Measurements from ENCODE around the gene FAM13C. TPM values are rescaled to one million over a fixed set of nuclear protein-coding genes. Genes with fewer than 3 reads are reported as not detected.

Gene FAM13C
- total RNA-seq, 3 donors from 2014 or later, result 6.9 to 17.8 (median 13.9) TPM

GRCh38 chr10:59323036-59323459 lies 39.3 kb downstream of the FAM13C start:
- peak overlapping the region in 1 of 2 donors; percentile 20 for H3K27ac ChIP-seq
- H3K4me1 ChIP-seq, result no peaks in the 10 kb centered on the region
- no peak for DNase-seq (ENCODE audit: low spot score in 2 of 2)
- intact Hi-C loops (cut with DNase I; ENCODE audit: low total_unique reads), result no loop called here
- H3K27me3 ChIP-seq, result no peaks in the 10 kb centered on the region
- H3K4me3 ChIP-seq, result no peak overlapping the region
- H3K36me3 ChIP-seq, result no peaks in the 10 kb centered on the region
- TF ChIP-seq, protein P1, sequence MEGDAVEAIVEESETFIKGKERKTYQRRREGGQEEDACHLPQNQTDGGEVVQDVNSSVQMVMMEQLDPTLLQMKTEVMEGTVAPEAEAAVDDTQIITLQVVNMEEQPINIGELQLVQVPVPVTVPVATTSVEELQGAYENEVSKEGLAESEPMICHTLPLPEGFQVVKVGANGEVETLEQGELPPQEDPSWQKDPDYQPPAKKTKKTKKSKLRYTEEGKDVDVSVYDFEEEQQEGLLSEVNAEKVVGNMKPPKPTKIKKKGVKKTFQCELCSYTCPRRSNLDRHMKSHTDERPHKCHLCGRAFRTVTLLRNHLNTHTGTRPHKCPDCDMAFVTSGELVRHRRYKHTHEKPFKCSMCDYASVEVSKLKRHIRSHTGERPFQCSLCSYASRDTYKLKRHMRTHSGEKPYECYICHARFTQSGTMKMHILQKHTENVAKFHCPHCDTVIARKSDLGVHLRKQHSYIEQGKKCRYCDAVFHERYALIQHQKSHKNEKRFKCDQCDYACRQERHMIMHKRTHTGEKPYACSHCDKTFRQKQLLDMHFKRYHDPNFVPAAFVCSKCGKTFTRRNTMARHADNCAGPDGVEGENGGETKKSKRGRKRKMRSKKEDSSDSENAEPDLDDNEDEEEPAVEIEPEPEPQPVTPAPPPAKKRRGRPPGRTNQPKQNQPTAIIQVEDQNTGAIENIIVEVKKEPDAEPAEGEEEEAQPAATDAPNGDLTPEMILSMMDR (IDR thresholded peaks at IDR 0.05), result no peak
- TF ChIP-seq POLR2AphosphoS5 (IDR thresholded peaks at IDR 0.05) (no peak), POLR2A (IDR thresholded peaks at IDR 0.05) (no peak)
- H3K9me3 ChIP-seq, result no peaks in the 10 kb centered on the region

DNA sequence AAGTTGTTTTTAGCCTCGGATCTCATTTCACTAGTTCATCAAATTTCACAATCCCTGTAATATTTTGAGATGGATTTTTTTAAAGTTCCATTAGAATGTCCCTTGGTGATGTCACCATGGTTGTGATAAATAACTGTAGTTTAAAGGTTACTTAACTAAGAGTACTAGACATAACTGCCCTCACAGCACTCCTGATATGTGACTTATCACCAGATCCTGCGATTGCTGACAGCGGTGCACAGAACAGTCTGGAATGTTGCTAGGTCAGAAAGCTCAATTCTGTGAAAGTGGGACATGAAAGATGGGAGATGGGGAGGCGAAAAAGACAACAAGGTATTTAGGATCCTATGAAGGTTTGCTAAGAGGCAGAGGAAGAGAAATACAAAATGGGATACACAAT lies 40.2 kb downstream of the FAM13C start:
- H3K4me1 ChIP-seq, result no peaks in the 10 kb centered on the region
- no peak overlapping the region for H3K27ac ChIP-seq
- H3K27me3 ChIP-seq, result no peaks in the 10 kb centered on the region

GRCh38 chr10:59320355-59320754 lies 42.0 kb downstream of the FAM13C start:
- Histone ChIP-seq H3K36me3 (no peaks in the 10 kb centered on the region), H3K4me1 (no peaks in the 10 kb centered on the region), H3K9me3 (no peaks in the 10 kb centered on the region), H3K4me3 (no peak overlapping the region), H3K27me3 (no peaks in the 10 kb centered on the region), H3K27ac (no peak overlapping the region)
- TF ChIP-seq POLR2AphosphoS5 (IDR thresholded peaks at IDR 0.05), result no peak
- TF ChIP-seq, protein P1 (IDR thresholded peaks at IDR 0.05), result no peak
- TF ChIP-seq POLR2A (IDR thresholded peaks at IDR 0.05), result no peak
- intact Hi-C loops (cut with DNase I; ENCODE audit: low total_unique reads), result no loop called here
- no peak for DNase-seq (ENCODE audit: low spot score in 2 of 2)

More for the DNA sequence above, 40.2 kb downstream of the FAM13C start:
- H3K9me3 ChIP-seq, result no peaks in the 10 kb centered on the region
- H3K36me3 ChIP-seq, result no peaks in the 10 kb centered on the region
- DNase-seq (ENCODE audit: low spot score in 2 of 2), result no peak
- H3K4me3 ChIP-seq, result no peak overlapping the region
- intact Hi-C loops (cut with DNase I; ENCODE audit: low total_unique reads), result no loop called here
- TF ChIP-seq, protein P1 (IDR thresholded peaks at IDR 0.05), result no peak
- TF ChIP-seq POLR2AphosphoS5 (IDR thresholded peaks at IDR 0.05), result no peak
- no peak for TF ChIP-seq POLR2A (IDR thresholded peaks at IDR 0.05)

GRCh38 chr10:59319854-59320253 lies 42.5 kb downstream of the FAM13C start:
- intact Hi-C loops (cut with DNase I; ENCODE audit: low total_unique reads), result no loop called here
- TF ChIP-seq, protein P1 (IDR thresholded peaks at IDR 0.05), result no peak
- TF ChIP-seq POLR2AphosphoS5 (IDR thresholded peaks at IDR 0.05), result no peak
- no peak for TF ChIP-seq POLR2A (IDR thresholded peaks at IDR 0.05)

GRCh38 chr10:59317066-59317465 lies 45.3 kb downstream of the FAM13C start:
- TF ChIP-seq POLR2A (IDR thresholded peaks at IDR 0.05) (no peak), POLR2AphosphoS5 (IDR thresholded peaks at IDR 0.05) (no peak)
- TF ChIP-seq, protein P1 (IDR thresholded peaks at IDR 0.05), result no peak
- intact Hi-C loops (cut with DNase I; ENCODE audit: low total_unique reads), result no loop called here
- Histone ChIP-seq H3K27me3 (no peaks in the 10 kb centered on the region), H3K27ac (no peak overlapping the region), H3K36me3 (no peaks in the 10 kb centered on the region), H3K9me3 (no peaks in the 10 kb centered on the region), H3K4me3 (no peak overlapping the region), H3K4me1 (no peaks in the 10 kb centered on the region)
- no peak for DNase-seq (ENCODE audit: low spot score in 2 of 2)

More at GRCh38 chr10:59319854-59320253, 42.5 kb downstream of the FAM13C start:
- Histone ChIP-seq H3K36me3 (no peaks in the 10 kb centered on the region), H3K4me1 (no peaks in the 10 kb centered on the region), H3K9me3 (no peaks in the 10 kb centered on the region), H3K27ac (no peak overlapping the region), H3K4me3 (no peak overlapping the region), H3K27me3 (no peaks in the 10 kb centered on the region)
- DNase-seq (ENCODE audit: low spot score in 2 of 2), result no peak
